Lower lobe of right lung (tissue), 2 donors: ENCODE measurements around the gene JAG1. TPM values are rescaled to one million over a fixed set of nuclear protein-coding genes. Genes with fewer than 3 reads are reported as not detected.

Experiments used
- ATAC-seq, 2 donors: fragments of 200-7000 bp; cut with Tn5 transposase; one replicate each; pipeline ENCODE4 v1.9.1; 2020 to 2022; ENCODE audit warnings: mild to moderate bottlenecking in 2 of 2, moderate library complexity in 2 of 2
- DNase-seq: peaks from one replicate; pipeline ENCODE4 v3.0.0-alpha.2; 2020
- H3K27ac ChIP-seq: fragments of 200-600 bp; one replicate; pipeline ENCODE4 v1.8.0; 2022
- H3K27me3 ChIP-seq: fragments of 200-600 bp; one replicate; pipeline ENCODE4 v1.8.0; 2022; ENCODE audit warnings: low read depth
- H3K36me3 ChIP-seq: fragments of 200-600 bp; one replicate; pipeline ENCODE4 v1.8.0; 2022; ENCODE audit warnings: mild to moderate bottlenecking
- H3K4me1 ChIP-seq: fragments of 200-600 bp; one replicate; pipeline ENCODE4 v1.8.0; 2022
- H3K4me3 ChIP-seq: fragments of 200-600 bp; one replicate; pipeline ENCODE4 v1.8.0; 2022; ENCODE audit warnings: mild to moderate bottlenecking
- H3K9me3 ChIP-seq: fragments of 200-600 bp; one replicate; pipeline ENCODE4 v1.8.0; 2022
- CTCF ChIP-seq: fragments of 200-600 bp; IDR thresholded peaks from one replicate; pipeline ENCODE4 v1.8.0; 2022; ENCODE audit warnings: antibody characterized with exemption, mild to moderate bottlenecking
- intact Hi-C: fragments of 100-400 bp; cut with DNase I; formaldehyde crosslinking; loops from one replicate; pipeline ENCODE4 v1.11.0; 2022
- total RNA-seq: library from RNA; stranded (reverse); fragmentation: NEBNext Ultra II Directional; extraction: Animal tissue kit (Norgen Biotek cat#: 25700); gene quantifications from one replicate; pipeline ENCODE4 v1.2.1, GENCODE V29; 2021
- donor health status: DM: no; HTN: yes; CAD: no; lungs with severe emphysema.

The JAG1 gene
- total RNA-seq, 1 donor from 2014 or later = 60.1 TPM

GRCh38 chr20:10675450-10675848, 1.6 kb upstream of the JAG1 start:
- Histone ChIP-seq H3K9me3 (no peaks in the 10 kb centered on the region), H3K4me3 (peak overlapping the region; percentile 81), H3K27ac (peak overlapping the region; percentile 98), H3K27me3 (no peaks in the 10 kb centered on the region), H3K4me1 (peaks cover 10% of the 10 kb centered on the region), H3K36me3 (no peaks in the 10 kb centered on the region)
- DNase-seq (no peak), ATAC-seq (no peak)
- intact Hi-C loops = no loop called here
- no peak for TF ChIP-seq CTCF

GRCh38 chr20:10674684-10675449, 1.1 kb upstream of the JAG1 start:
- Histone ChIP-seq H3K27ac (peak overlapping the region; percentile 98), H3K9me3 (no peaks in the 10 kb centered on the region), H3K4me1 (peaks cover 14% of the 10 kb centered on the region), H3K4me3 (peak overlapping the region; percentile 81), H3K36me3 (no peaks in the 10 kb centered on the region), H3K27me3 (no peaks in the 10 kb centered on the region)
- peak; percentile 88 for TF ChIP-seq CTCF
- ATAC-seq (peak; percentile 75 to 82), DNase-seq (peak; percentile 90)
- intact Hi-C loops = no loop called here

- DNase-seq = peak; percentile 59
Observed at GRCh38 chr20:10673176-10673841, 490 bp downstream of the JAG1 start.

GRCh38 chr20:10672624-10673127, 1.1 kb downstream of the JAG1 start:
- Histone ChIP-seq H3K27me3 (no peaks in the 10 kb centered on the region), H3K4me3 (peak overlapping the region; percentile 81), H3K36me3 (peaks cover 14% of the 10 kb centered on the region), H3K27ac (peak overlapping the region; percentile 98), H3K4me1 (peaks cover 33% of the 10 kb centered on the region), H3K9me3 (no peaks in the 10 kb centered on the region)
- DNase-seq (peak; percentile 80), ATAC-seq (peak; percentile 4 to 38)
- intact Hi-C loops = no loop called here
- no peak for TF ChIP-seq CTCF

More at GRCh38 chr20:10673176-10673841, 490 bp downstream of the JAG1 start:
- peak; percentile 1 to 22 for ATAC-seq
- H3K27me3 ChIP-seq = no peaks in the 10 kb centered on the region
- peaks cover 8% of the 10 kb centered on the region for H3K36me3 ChIP-seq
- intact Hi-C loops = no loop called here
- H3K27ac ChIP-seq = peak overlapping the region; percentile 98
- TF ChIP-seq CTCF = no peak
- no peaks in the 10 kb centered on the region for H3K9me3 ChIP-seq
- peaks cover 26% of the 10 kb centered on the region for H3K4me1 ChIP-seq
- H3K4me3 ChIP-seq = peak overlapping the region; percentile 81

GRCh38 chr20:10671919-10672623, 1.7 kb downstream of the JAG1 start:
- TF ChIP-seq CTCF = no peak
- Histone ChIP-seq H3K4me3 (peak overlapping the region; percentile 81), H3K4me1 (peaks cover 39% of the 10 kb centered on the region), H3K27me3 (no peaks in the 10 kb centered on the region), H3K27ac (peak overlapping the region; percentile 98), H3K36me3 (peaks cover 20% of the 10 kb centered on the region), H3K9me3 (no peaks in the 10 kb centered on the region)
- ATAC-seq = peak; percentile 33 to 35
- intact Hi-C loops = no loop called here
- peak; percentile 76 for DNase-seq
